Loucy (cell line): ENCODE data around the gene PPIC.

Experiments used
- H2AFZ ChIP-seq: fragments of 200-600 bp; sonication (generic); 2 replicates; pipeline ENCODE4 v1.6.0; 2016; ENCODE audit warnings: antibody characterized with exemption, mild to moderate bottlenecking, low read length, moderate library complexity
- H3F3A ChIP-seq: fragments of 200-600 bp; 2 replicates; pipeline ENCODE4 v1.6.0; 2016; ENCODE audit warnings: antibody characterized with exemption, low read depth, mild to moderate bottlenecking
- H3K27me3 ChIP-seq: fragments of 200-600 bp; sonication (generic); 2 replicates; pipeline ENCODE4 v1.6.1; 2014; ENCODE audit warnings: low read length, mild to moderate bottlenecking; ENCODE audit not compliant: insufficient read depth, poor library complexity, severe bottlenecking
- H3K36me3 ChIP-seq: fragments of 200-600 bp; sonication (generic); 2 replicates; pipeline ENCODE4 v1.6.1; 2016; ENCODE audit warnings: low read length; ENCODE audit not compliant: insufficient read depth
- H3K4me1 ChIP-seq: fragments of 200-600 bp; sonication (generic); 2 replicates; pipeline ENCODE4 v1.5.1; 2014; ENCODE audit warnings: low read length, mild to moderate bottlenecking; ENCODE audit not compliant: insufficient read depth, poor library complexity, severe bottlenecking
- H3K4me2 ChIP-seq: fragments of 200-600 bp; sonication (generic); 2 replicates; pipeline ENCODE4 v1.6.0; 2014; ENCODE audit warnings: antibody characterized with exemption, low read length, low read depth, mild to moderate bottlenecking; ENCODE audit not compliant: poor library complexity, severe bottlenecking
- H3K4me3 ChIP-seq: fragments of 200-600 bp; sonication (generic); 2 replicates; pipeline ENCODE4 v1.5.1; 2014; ENCODE audit warnings: low read length, mild to moderate bottlenecking, mixed read lengths; ENCODE audit not compliant: poor library complexity, severe bottlenecking
- H3K79me2 ChIP-seq: fragments of 200-600 bp; sonication (generic); 2 replicates; pipeline ENCODE4 v1.6.1; 2014; ENCODE audit warnings: low read length; ENCODE audit not compliant: insufficient read depth
- H3K9ac ChIP-seq: fragments of 200-600 bp; sonication (generic); 2 replicates; pipeline ENCODE4 v1.6.0; 2014; ENCODE audit warnings: mild to moderate bottlenecking, low read depth, low read length, moderate library complexity; ENCODE audit not compliant: poor library complexity, severe bottlenecking
- H3K9me2 ChIP-seq: fragments of 200-600 bp; sonication (generic); replicated peaks from 2 replicates; pipeline ENCODE4 v1.6.1; 2016; ENCODE audit warnings: low read depth, low read length, mixed read lengths
- H3K9me3 ChIP-seq: fragments of 200-600 bp; sonication (generic); 2 replicates; pipeline ENCODE4 v1.6.1; 2014; ENCODE audit warnings: mild to moderate bottlenecking, antibody characterized with exemption, low read length, low read depth; ENCODE audit not compliant: insufficient read depth
- H4K20me1 ChIP-seq: fragments of 200-600 bp; sonication (generic); 2 replicates; pipeline ENCODE4 v1.6.0; 2014; ENCODE audit warnings: antibody characterized with exemption, low read length, mild to moderate bottlenecking; ENCODE audit not compliant: insufficient read depth, poor library complexity, severe bottlenecking
- EZH2phosphoT487 ChIP-seq: fragments of 200-600 bp; IDR thresholded peaks from 2 replicates; pipeline ENCODE4 v1.6.1; 2018; ENCODE audit warnings: antibody characterized with exemption, mild to moderate bottlenecking, moderate library complexity, borderline replicate concordance
- TF ChIP-seq, protein P1 (sequence below): fragments of 200-600 bp; sonication (generic); conservative IDR thresholded peaks from 2 replicates; pipeline ENCODE4 v1.5.1; 2014; ENCODE audit warnings: mild to moderate bottlenecking, antibody characterized with exemption, low read length

The PPIC gene

DNA sequence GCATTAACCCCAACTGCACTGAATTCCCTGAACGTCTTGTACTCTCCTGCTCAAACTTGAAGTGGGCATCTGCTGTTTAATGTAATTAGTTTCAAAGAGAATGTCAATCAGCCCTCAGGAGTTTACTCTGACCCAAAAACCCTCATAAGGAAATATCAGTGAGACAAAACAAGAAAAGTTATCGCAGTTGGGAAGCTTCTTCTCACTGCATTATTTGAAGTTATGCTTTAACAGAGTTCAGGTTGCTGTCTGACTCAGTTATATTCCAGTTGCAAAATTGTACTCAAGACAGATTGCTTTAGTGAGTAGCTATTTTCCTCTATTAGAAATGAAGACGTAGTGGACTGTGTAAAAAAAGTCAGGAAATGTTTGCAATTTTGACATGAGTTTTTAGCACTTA lies 52.1 kb downstream of the PPIC start:
- no peaks in the 10 kb centered on the region for H4K20me1 ChIP-seq
- H3F3A ChIP-seq, result no peaks in the 10 kb centered on the region
- H3K36me3 ChIP-seq, result no peaks in the 10 kb centered on the region
- H3K27me3 ChIP-seq, result no peaks in the 10 kb centered on the region
- H3K4me3 ChIP-seq, result no peak overlapping the region
- TF ChIP-seq, protein P1, sequence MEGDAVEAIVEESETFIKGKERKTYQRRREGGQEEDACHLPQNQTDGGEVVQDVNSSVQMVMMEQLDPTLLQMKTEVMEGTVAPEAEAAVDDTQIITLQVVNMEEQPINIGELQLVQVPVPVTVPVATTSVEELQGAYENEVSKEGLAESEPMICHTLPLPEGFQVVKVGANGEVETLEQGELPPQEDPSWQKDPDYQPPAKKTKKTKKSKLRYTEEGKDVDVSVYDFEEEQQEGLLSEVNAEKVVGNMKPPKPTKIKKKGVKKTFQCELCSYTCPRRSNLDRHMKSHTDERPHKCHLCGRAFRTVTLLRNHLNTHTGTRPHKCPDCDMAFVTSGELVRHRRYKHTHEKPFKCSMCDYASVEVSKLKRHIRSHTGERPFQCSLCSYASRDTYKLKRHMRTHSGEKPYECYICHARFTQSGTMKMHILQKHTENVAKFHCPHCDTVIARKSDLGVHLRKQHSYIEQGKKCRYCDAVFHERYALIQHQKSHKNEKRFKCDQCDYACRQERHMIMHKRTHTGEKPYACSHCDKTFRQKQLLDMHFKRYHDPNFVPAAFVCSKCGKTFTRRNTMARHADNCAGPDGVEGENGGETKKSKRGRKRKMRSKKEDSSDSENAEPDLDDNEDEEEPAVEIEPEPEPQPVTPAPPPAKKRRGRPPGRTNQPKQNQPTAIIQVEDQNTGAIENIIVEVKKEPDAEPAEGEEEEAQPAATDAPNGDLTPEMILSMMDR, result no peak
- TF ChIP-seq EZH2phosphoT487, result no peak
- H3K9me3 ChIP-seq, result no peaks in the 10 kb centered on the region
- no peak overlapping the region for H3K4me2 ChIP-seq
- H3K9me2 ChIP-seq, result no peaks in the 10 kb centered on the region
- H3K4me1 ChIP-seq, result no peaks in the 10 kb centered on the region
- no peak overlapping the region for H3K9ac ChIP-seq
- no peaks in the 10 kb centered on the region for H3K79me2 ChIP-seq
- H2AFZ ChIP-seq, result no peak overlapping the region

DNA sequence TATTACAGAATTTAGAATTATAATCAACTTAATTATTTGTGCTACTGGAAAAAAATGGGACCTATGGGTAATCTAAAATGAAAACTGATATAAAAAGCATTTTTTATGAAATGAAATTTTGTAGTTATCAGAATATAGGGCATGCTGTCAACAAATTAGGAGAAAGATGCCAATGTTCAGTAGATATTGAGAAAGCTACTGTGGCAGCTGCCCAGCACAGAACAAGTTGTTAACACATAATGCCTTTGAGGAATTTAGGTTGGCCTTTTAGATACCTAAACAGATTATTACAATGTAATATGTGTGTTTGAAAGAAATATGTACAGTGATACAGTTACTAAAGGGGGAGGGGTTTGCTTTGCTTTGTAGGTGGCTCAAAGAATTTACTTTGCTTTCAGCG lies 54.1 kb downstream of the PPIC start:
- H3K36me3 ChIP-seq, result no peaks in the 10 kb centered on the region
- H4K20me1 ChIP-seq, result no peaks in the 10 kb centered on the region
- H3K4me3 ChIP-seq, result no peak overlapping the region
- no peaks in the 10 kb centered on the region for H3K4me1 ChIP-seq
- H3K27me3 ChIP-seq, result no peaks in the 10 kb centered on the region
- no peak overlapping the region for H3K4me2 ChIP-seq
- no peak for TF ChIP-seq EZH2phosphoT487
- TF ChIP-seq, protein P1, result no peak
- no peaks in the 10 kb centered on the region for H3K9me3 ChIP-seq
- H2AFZ ChIP-seq, result no peak overlapping the region
- no peaks in the 10 kb centered on the region for H3K9me2 ChIP-seq
- H3K9ac ChIP-seq, result no peak overlapping the region
- H3K79me2 ChIP-seq, result no peaks in the 10 kb centered on the region
- H3F3A ChIP-seq, result no peaks in the 10 kb centered on the region

DNA sequence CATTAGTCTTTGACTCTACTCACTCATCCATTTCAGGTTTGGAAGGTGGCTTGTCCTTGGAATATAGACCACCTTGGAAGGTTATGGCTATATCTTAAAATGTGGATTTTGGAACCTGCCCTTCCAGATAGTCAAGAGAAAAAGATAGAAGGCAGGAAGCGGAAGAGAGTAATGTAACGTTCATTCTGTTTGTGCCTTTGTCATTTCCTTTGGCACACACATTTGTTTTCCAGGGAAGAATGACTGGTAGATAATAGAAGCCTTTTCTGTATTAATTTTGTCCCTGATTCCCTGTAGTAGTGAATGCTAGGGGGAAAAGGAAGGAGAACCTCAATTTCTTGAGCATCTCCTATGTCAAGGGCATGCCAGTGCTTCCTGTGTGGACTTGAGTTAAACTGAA lies 54.7 kb downstream of the PPIC start:
- Histone ChIP-seq H3F3A (no peaks in the 10 kb centered on the region), H3K9me2 (no peaks in the 10 kb centered on the region), H3K79me2 (no peaks in the 10 kb centered on the region), H3K27me3 (no peaks in the 10 kb centered on the region), H3K4me3 (no peak overlapping the region), H4K20me1 (no peaks in the 10 kb centered on the region), H3K9me3 (no peaks in the 10 kb centered on the region), H2AFZ (no peak overlapping the region), H3K4me2 (no peak overlapping the region), H3K36me3 (no peaks in the 10 kb centered on the region), H3K9ac (no peak overlapping the region), H3K4me1 (no peaks in the 10 kb centered on the region)
- TF ChIP-seq, protein P1, result no peak
- no peak for TF ChIP-seq EZH2phosphoT487
